Right kidney (tissue), 9 donors: ENCODE measurements around the gene OR4K1.
"Not testable (repeated sequence)": the region's sequence is repeated elsewhere in the genome, so short reads cannot be mapped to it uniquely, and the experiment has no call there.

ENCODE experiments used
- DNase-seq: peaks from one replicate; pipeline ENCODE4 v3.0.0-alpha.2; 2016
- long read RNA-seq, 8 donors: transcript quantifications; one replicate each; lab custom pipeline, GENCODE V29; 2026

OR4K1 gene
- long read RNA-seq, donor 1 = 0 reads
- long read RNA-seq, donor 2 = 0 reads
- long read RNA-seq, donor 3 = 0 reads
- long read RNA-seq, donor 4 = 0 reads
- long read RNA-seq, donor 5 = 0 reads
- long read RNA-seq, donor 6 = 0 reads
- long read RNA-seq, donor 7 = 0 reads
- long read RNA-seq, donor 8 = 0 reads

GRCh38 chr14:19930617-19931016 lies at the start of gene OR4K1:
OR4K1 (plus strand) TSS chr14:19930917; CDS start chr14:19935667, 4,750 bp downstream.
- DNase-seq = no peak

GRCh38 chr14:19895282-19895681 lies 35.4 kb upstream of the OR4K1 start:
- DNase-seq = no peak

- DNase-seq = no peak
These were observed 29.7 kb upstream of the OR4K1 start for GRCh38 chr14:19900999-19901398.

GRCh38 chr14:19902409-19902808 lies 28.3 kb upstream of the OR4K1 start:
- DNase-seq = no peak

- no peak for DNase-seq
These were observed 24.1 kb upstream of the OR4K1 start for GRCh38 chr14:19906665-19907064.

GRCh38 chr14:19911114-19911513 lies 19.6 kb upstream of the OR4K1 start:
- no peak for DNase-seq

- no peak for DNase-seq
These were observed 13.5 kb upstream of the OR4K1 start for GRCh38 chr14:19917243-19917642.

- DNase-seq = no peak
These were observed 12.7 kb upstream of the OR4K1 start for GRCh38 chr14:19917955-19918518.

GRCh38 chr14:19918553-19919264 lies 12.0 kb upstream of the OR4K1 start:
- DNase-seq = no peak

GRCh38 chr14:19920021-19920657 lies 10.6 kb upstream of the OR4K1 start, which contains the start of gene OR4K5:
OR4K5 (plus strand) TSS chr14:19920607; CDS start chr14:19920607, 0 bp downstream.
- no peak for DNase-seq

- no peak for DNase-seq
These were observed 11.0 kb downstream of the OR4K1 start for GRCh38 chr14:19941668-19942067.

GRCh38 chr14:19947413-19948090 lies 16.8 kb downstream of the OR4K1 start:
- no peak for DNase-seq

- DNase-seq = no peak
These were observed 18.5 kb downstream of the OR4K1 start for GRCh38 chr14:19949218-19949617.

- DNase-seq = not testable (repeated sequence)
These were observed 39.0 kb downstream of the OR4K1 start for GRCh38 chr14:19969735-19970134.

GRCh38 chr14:19974844-19975243 lies 44.1 kb downstream of the OR4K1 start:
- DNase-seq = no peak

- no peak for DNase-seq
These were observed 44.6 kb downstream of the OR4K1 start, which contains the start of gene OR4K15 for GRCh38 chr14:19975291-19975690. OR4K15 (plus strand) TSS chr14:19975591; CDS start chr14:19975591, 0 bp downstream.
